HG02885 (cell line): Measurements from ENCODE around the gene FAM174B.

Experiments used
- ATAC-seq: cut with Tn5 transposase; IDR thresholded peaks from one replicate; pipeline ENCODE4 v1.9.1; 2021; ENCODE audit warnings: mild to moderate bottlenecking; ENCODE audit not compliant: unreplicated experiment, poor library complexity

Gene FAM174B

GRCh38 chr15:92603743-92604470 is 51.7 kb downstream of the FAM174B start:
- ATAC-seq: no peak

GRCh38 chr15:92603278-92603677 is 52.3 kb downstream of the FAM174B start:
- ATAC-seq: no peak

- ATAC-seq: no peak
Observed at GRCh38 chr15:92602267-92602593, 53.3 kb downstream of the FAM174B start.

GRCh38 chr15:92601592-92602266 is 53.8 kb downstream of the FAM174B start:
- no peak for ATAC-seq

- ATAC-seq: no peak
Observed at GRCh38 chr15:92600856-92601255, 54.7 kb downstream of the FAM174B start.

GRCh38 chr15:92599394-92599970 is 56.1 kb downstream of the FAM174B start:
- no peak for ATAC-seq

GRCh38 chr15:92597548-92597947 is 58.0 kb downstream of the FAM174B start:
- ATAC-seq: no peak

GRCh38 chr15:92596623-92597022 is 59.0 kb downstream of the FAM174B start:
- ATAC-seq: no peak

GRCh38 chr15:92595506-92596381 is 59.8 kb downstream of the FAM174B start:
- ATAC-seq: no peak

- ATAC-seq: no peak
Observed at GRCh38 chr15:92591275-92591674, 64.3 kb downstream of the FAM174B start.

- ATAC-seq: no peak
Observed at GRCh38 chr15:92586966-92587365, 68.6 kb downstream of the FAM174B start.

- no peak for ATAC-seq
Observed at GRCh38 chr15:92586383-92586942, 69.1 kb downstream of the FAM174B start.

GRCh38 chr15:92584105-92584504 is 71.5 kb downstream of the FAM174B start:
- ATAC-seq: no peak

- no peak for ATAC-seq
Observed at GRCh38 chr15:92583096-92584034, 72.2 kb downstream of the FAM174B start.

GRCh38 chr15:92582206-92582605 is 73.4 kb downstream of the FAM174B start:
- no peak for ATAC-seq

- ATAC-seq: no peak
Observed at GRCh38 chr15:92580933-92581445, 74.6 kb downstream of the FAM174B start.

- no peak for ATAC-seq
Observed at GRCh38 chr15:92580521-92580920, 75.1 kb downstream of the FAM174B start.

- no peak for ATAC-seq
Observed at GRCh38 chr15:92579931-92580470, 75.6 kb downstream of the FAM174B start.

- no peak for ATAC-seq
Observed at GRCh38 chr15:92579486-92579885, 76.1 kb downstream of the FAM174B start.
